ENCODE data around the gene KRTAP10-1.
"Not testable (repeated sequence)": the region's sequence is repeated elsewhere in the genome, so short reads cannot be mapped to it uniquely, and the experiment has no call there.

Gene KRTAP10-1

GRCh38 chr21:44550285-44550684 is 10.3 kb upstream of the KRTAP10-1 start:
- in situ Hi-C loops (cut with MboI; ENCODE audit: low sequenced_read_pairs) = not testable (repeated sequence)

- in situ Hi-C loops (cut with MboI; ENCODE audit: low sequenced_read_pairs) = no loop called here
These were observed 9.7 kb upstream of the KRTAP10-1 start for GRCh38 chr21:44549525-44550211.

- in situ Hi-C loops (cut with MboI; ENCODE audit: low sequenced_read_pairs) = no loop called here
These were observed 8.9 kb upstream of the KRTAP10-1 start for GRCh38 chr21:44548922-44549321.

- in situ Hi-C loops (cut with MboI; ENCODE audit: low sequenced_read_pairs) = no loop called here
These were observed 8.4 kb upstream of the KRTAP10-1 start for GRCh38 chr21:44548381-44548780.

GRCh38 chr21:44547656-44548331 is 7.8 kb upstream of the KRTAP10-1 start:
- in situ Hi-C loops (cut with MboI; ENCODE audit: low sequenced_read_pairs) = no loop called here

- in situ Hi-C loops (cut with MboI; ENCODE audit: low sequenced_read_pairs) = no loop called here
These were observed 4.6 kb upstream of the KRTAP10-1 start for GRCh38 chr21:44544566-44544965.

- in situ Hi-C loops (cut with MboI; ENCODE audit: low sequenced_read_pairs) = no loop called here
These were observed 2.7 kb upstream of the KRTAP10-1 start for GRCh38 chr21:44542716-44543115.

- in situ Hi-C loops (cut with MboI; ENCODE audit: low sequenced_read_pairs) = no loop called here
These were observed 820 bp upstream of the KRTAP10-1 start for GRCh38 chr21:44540741-44541288.

- in situ Hi-C loops (cut with MboI; ENCODE audit: low sequenced_read_pairs) = no loop called here
These were observed 949 bp downstream of the KRTAP10-1 start for GRCh38 chr21:44539046-44539445.

- in situ Hi-C loops (cut with MboI; ENCODE audit: low sequenced_read_pairs) = no loop called here
These were observed 1.8 kb downstream of the KRTAP10-1 start for GRCh38 chr21:44537930-44538911.

GRCh38 chr21:44535963-44536362 is 4.0 kb downstream of the KRTAP10-1 start:
- in situ Hi-C loops (cut with MboI; ENCODE audit: low sequenced_read_pairs) = no loop called here

- in situ Hi-C loops (cut with MboI; ENCODE audit: low sequenced_read_pairs) = no loop called here
These were observed 5.3 kb downstream of the KRTAP10-1 start for GRCh38 chr21:44534688-44535087.

GRCh38 chr21:44533891-44534627 is 5.9 kb downstream of the KRTAP10-1 start:
- in situ Hi-C loops (cut with MboI; ENCODE audit: low sequenced_read_pairs) = no loop called here

GRCh38 chr21:44533121-44533890 is 6.7 kb downstream of the KRTAP10-1 start:
- in situ Hi-C loops (cut with MboI; ENCODE audit: low sequenced_read_pairs) = no loop called here

GRCh38 chr21:44532712-44533111 is 7.3 kb downstream of the KRTAP10-1 start:
- in situ Hi-C loops (cut with MboI; ENCODE audit: low sequenced_read_pairs) = no loop called here

- in situ Hi-C loops (cut with MboI; ENCODE audit: low sequenced_read_pairs) = no loop called here
These were observed 8.1 kb downstream of the KRTAP10-1 start for GRCh38 chr21:44531606-44532564.

- in situ Hi-C loops (cut with MboI; ENCODE audit: low sequenced_read_pairs) = no loop called here
These were observed 8.9 kb downstream of the KRTAP10-1 start for GRCh38 chr21:44530903-44531605.
